GM21825 (cell line): Measurements from ENCODE around the gene DNAAF5.

Experiments
- ATAC-seq: cut with Tn5 transposase; IDR thresholded peaks from one replicate; pipeline ENCODE4 v1.9.1; 2021; ENCODE audit warnings: mild to moderate bottlenecking, moderate library complexity; ENCODE audit not compliant: unreplicated experiment

DNAAF5 gene

DNA sequence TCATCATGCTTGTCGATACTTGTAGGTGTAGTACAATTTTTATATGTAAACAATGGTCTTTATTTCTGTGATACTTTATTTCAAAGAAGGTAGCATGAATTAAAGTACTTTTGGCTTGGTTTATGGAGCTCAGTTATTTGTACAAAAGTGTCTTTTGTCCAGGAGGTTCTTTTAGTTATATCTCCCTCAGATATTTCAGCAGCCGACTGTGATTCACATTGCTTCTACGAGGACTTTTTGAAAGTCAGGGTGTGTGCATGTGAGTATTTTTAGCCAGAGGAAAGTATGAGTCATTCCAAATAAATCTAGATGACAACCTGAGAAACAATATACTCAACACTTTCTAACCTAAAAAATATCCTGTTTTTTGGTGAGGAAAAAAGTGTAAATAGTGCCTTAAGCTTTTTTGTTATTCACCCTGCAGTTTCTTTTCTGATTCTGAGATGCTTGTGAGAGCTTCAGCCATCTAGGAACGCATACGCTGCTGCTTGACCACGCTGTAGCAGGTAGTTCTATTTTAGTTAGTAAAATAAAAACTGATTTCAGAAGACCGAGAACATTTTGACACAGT, 105.2 kb downstream of the DNAAF5 start:
- ATAC-seq: peak; percentile 55

DNA sequence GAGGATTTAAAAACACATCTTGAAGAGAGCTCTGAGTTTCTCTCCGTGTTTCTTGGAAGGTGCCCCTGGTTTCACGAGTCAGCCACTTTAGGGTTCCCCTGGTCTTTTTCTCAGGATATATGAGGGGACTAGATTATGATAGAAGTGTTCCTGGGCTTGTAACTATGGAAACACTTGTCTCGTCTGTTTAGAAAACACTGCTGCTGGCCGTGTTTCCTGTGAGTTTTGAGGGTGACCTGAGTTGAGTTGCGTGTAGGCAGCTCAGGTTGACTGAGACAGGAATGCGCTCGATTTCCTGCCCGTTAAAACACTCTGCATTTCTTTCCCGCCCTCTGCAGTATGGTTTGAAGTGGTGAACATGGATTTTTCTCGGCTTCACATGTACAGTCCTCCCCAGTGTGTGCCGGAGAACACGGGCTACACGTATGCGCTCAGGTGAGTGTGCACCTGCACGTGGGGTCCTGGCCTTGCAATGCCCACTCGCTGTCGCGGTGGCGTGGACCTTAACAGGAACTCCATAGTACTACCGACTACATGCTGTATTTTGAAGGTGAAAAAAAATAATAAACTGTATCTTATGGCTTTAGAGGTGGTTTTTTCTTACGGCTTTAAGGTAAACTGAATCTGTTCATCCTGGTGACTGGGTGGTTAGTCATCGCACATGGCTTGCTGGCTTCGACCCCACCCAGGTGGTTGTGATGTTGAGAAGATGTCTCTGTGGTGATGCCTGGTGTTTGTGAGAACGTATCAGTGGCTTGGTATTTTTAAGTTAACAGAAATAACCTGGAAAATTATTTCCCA, 105.9 kb downstream of the DNAAF5 start, which contains the start of gene SUN1:
Gene SUN1, plus strand, starts transcription at position 310 of the 801 bp plus-strand sequence. Its CDS starts 49 bp downstream, at position 359.
- ATAC-seq: peak; percentile 44

DNA sequence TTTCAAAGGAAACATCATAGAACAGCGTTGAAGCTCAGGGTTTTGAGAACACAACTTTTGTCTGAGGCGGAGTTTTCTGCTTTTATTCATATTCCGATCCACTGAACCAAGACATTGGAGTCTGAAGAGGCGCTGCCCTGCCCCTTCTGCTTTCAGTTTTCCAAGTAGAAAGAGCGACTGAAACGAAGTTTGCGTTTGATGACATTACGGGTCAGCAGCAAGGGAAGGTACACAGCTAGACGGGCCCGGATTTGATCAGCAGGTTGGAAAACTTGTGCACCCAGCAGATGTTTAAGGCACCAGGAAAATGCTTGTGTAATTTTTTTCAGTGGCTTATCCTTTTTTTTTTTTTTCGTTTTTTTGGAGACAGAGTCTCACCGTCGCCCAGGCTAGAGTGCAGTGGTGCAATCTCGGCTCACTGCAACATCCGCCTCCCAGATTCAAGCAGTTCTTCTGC, 106.5 kb downstream of the DNAAF5 start:
- no peak for ATAC-seq

DNA sequence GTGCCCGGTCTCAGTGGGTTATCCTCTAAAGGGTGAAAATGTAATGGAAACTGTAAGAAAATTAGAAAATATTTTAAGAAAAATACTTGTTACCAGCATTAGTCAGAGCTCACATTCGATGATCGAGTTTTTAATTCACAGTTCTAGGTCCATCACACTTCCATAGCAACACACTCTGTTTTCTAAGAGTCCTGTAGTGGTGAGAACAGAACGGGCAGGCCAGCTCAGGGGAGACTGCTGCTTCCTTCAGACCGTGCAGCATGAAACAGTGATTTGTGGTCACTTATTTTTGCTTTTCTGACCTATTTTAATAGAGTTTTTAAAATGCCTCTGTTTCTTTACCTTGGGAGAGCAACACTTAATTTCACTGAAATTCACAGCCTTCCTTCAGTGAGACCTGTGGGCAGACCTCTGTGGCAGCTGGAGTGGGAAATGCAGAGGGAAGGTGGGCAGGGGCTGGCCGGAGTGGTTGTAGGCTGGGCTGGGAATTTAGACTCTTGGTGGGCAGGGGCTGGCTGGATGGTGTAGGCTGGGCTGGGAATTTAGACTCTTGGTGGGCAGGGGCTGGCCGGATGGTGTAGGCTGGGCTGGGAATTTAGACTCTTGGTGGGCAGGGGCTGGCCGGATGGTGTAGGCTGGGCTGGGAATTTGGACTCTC, 107.2 kb downstream of the DNAAF5 start:
- ATAC-seq: no peak

DNA sequence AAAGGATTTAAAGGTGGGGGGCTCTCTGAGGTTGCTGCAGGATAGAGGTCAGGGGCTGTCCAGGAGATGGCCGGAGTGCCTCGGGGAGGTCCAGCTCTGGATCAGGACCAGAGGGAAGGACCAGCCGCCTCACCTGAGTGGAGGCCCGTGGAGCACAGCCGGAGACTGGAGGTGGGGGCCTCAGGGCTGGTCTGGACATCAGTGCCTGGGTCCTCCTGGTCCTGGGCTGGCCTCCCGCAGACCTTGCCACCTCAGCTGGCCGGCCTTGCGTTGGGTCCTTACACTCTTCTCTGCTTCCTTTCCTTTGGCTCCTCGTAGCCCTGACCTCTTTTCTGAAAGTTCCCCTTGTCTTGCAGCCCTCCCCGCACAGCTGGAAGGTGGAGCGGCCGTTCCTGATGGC, 107.8 kb downstream of the DNAAF5 start:
- ATAC-seq: no peak

DNA sequence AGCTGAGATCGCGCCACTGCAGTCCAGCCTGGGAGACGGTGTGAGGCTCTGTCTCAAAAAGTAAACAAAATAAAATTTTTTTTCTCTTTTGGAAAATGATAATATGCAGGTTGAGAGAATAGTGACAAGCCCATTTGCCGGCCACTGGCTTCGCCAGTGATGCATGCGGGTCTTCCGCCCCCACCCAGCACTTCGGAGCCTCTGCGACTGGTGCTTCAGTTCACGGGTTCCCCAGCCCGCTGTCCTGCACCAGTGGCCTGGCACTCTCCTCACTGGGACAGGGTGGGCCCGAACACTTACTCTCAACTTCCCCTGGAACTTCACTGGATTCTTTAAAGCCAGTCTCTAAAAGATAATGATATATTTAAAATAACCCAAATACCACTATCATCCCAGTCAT, 108.5 kb downstream of the DNAAF5 start:
- no peak for ATAC-seq

DNA sequence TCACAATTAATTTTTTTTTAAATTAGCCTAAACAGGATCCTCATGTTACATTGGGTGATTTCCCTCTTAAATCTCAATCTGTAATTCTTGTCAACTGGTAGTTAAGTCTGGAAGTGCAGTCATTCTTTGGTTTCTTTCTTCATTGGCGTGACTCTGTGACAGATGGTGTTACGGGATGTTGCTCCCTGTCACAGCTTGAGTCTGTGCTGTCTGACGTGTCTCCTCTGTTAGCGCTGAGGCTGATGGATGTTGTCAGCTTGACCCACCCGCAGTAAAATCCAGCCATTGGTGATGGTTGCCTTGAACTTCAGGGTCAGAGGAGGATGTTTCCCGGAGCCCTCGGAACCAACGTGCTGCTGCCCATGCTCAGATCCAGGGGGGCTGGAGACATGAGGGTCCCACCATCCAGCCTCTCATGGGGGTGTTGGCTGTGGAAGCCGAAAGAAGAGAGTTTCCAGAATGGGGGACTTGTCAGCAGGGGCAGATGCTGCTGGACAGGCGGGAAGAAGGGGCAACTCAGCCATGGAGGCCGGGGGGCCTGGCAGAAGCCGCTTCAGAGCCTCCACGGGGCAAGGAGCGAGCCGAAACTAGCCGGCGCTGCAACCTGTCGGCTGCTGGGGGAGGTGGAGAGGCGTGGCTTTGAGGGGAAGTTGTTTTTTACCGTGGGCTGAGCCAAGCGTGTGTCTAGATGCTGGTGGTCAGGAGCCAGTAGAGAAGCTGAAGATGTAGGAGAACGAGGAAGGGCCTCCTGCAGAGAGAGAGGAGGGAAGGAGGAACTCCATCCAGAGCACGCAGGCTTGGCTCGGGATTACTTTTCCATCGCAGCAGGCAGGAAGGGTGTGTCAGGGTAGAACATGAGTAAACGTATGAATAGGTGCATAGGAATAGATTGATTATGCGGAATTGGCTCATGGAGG, 109.2 kb downstream of the DNAAF5 start:
- no peak for ATAC-seq
